ENCODE results near the gene ARL16. TPM values are rescaled to one million over a fixed set of nuclear protein-coding genes. Genes with fewer than 3 reads are reported as not detected.

The ARL16 gene
- total RNA-seq (2022; extraction: Qiagen RNA extraction) = 45.1 to 55.5 TPM (median 52.3 TPM) in 5 replicates

GRCh38 chr17:81683584-81684441 is at the start of gene ARL16, which contains the start of gene HGS:
Gene ARL16, minus strand, starts transcription at chr17:81683797. Its CDS starts 44 bp downstream, at chr17:81683753.
Gene HGS, plus strand, starts transcription at chr17:81684011. Its CDS starts 56 bp downstream, at chr17:81684067.

GRCh38 chr17:81711814-81712467 is 28.3 kb upstream of the ARL16 start, which contains the start of gene SLC25A10:
Gene SLC25A10, plus strand, starts transcription at chr17:81712284. Its CDS starts 143 bp downstream, at chr17:81712427.

GRCh38 chr17:81702934-81703746 is 19.5 kb upstream of the ARL16 start, which contains the start of gene MRPL12:
Gene MRPL12, plus strand, starts transcription at chr17:81703367. Its CDS starts 135 bp downstream, at chr17:81703502.

GRCh38 chr17:81666342-81667191 is 17.0 kb downstream of the ARL16 start, which contains the start of the genes CCDC137 and OXLD1:
Gene CCDC137, plus strand, starts transcription at chr17:81666737. Its CDS starts 30 bp downstream, at chr17:81666767.
Gene OXLD1, minus strand, starts transcription at chr17:81666605. Its CDS starts 28 bp downstream, at chr17:81666577.

GRCh38 chr17:81656118-81656743 is 27.4 kb downstream of the ARL16 start, which contains the start of gene PDE6G:
Gene PDE6G, minus strand, starts transcription at chr17:81656542. Its CDS starts 3,237 bp downstream, at chr17:81653305.

GRCh38 chr17:81636505-81637288 is 46.9 kb downstream of the ARL16 start, which contains the start of the genes NPLOC4 and TSPAN10:
Gene NPLOC4, minus strand, starts transcription at chr17:81637112. Its CDS starts 182 bp downstream, at chr17:81636930.
Gene TSPAN10, plus strand, starts transcription at chr17:81637196. Its CDS starts 5,217 bp downstream, at chr17:81642413.

Other genes starting within 250 kb of the ARL16 start
- 4,859 to 6,885 TPM (median 5,562 TPM) in 5 replicates for gene ACTG1, start 171.0 kb downstream of the ARL16 start, total RNA-seq (2022; extraction: Qiagen RNA extraction)
- gene FSCN2, start 155.4 kb downstream of the ARL16 start, total RNA-seq (2022; extraction: Qiagen RNA extraction) = 0.84 to 1.6 TPM (median 1.2 TPM) in 5 replicates
- gene FAAP100, start 131.4 kb downstream of the ARL16 start, total RNA-seq (2022; extraction: Qiagen RNA extraction) = 18.1 to 28.0 TPM (median 25.7 TPM) in 5 replicates
- gene NPLOC4, start 46.7 kb downstream of the ARL16 start, total RNA-seq (2022; extraction: Qiagen RNA extraction) = 85.0 to 106 TPM (median 100 TPM) in 5 replicates
- gene TSPAN10, start 46.6 kb downstream of the ARL16 start, total RNA-seq (2022; extraction: Qiagen RNA extraction) = 4.7 to 6.7 TPM (median 5.5 TPM) in 5 replicates
- 1.5 to 3.5 TPM (median 2.3 TPM) in 5 replicates for gene PDE6G, start 27.3 kb downstream of the ARL16 start, total RNA-seq (2022; extraction: Qiagen RNA extraction)
- gene OXLD1, start 17.2 kb downstream of the ARL16 start, total RNA-seq (2022; extraction: Qiagen RNA extraction) = 36.8 to 67.2 TPM (median 66.0 TPM) in 5 replicates
- 60.1 to 73.6 TPM (median 66.8 TPM) in 5 replicates for gene CCDC137, start 17.1 kb downstream of the ARL16 start, total RNA-seq (2022; extraction: Qiagen RNA extraction)
- 142 to 227 TPM (median 216 TPM) in 5 replicates for gene HGS, start 214 bp upstream of the ARL16 start, total RNA-seq (2022; extraction: Qiagen RNA extraction)
- gene MRPL12, start 19.6 kb upstream of the ARL16 start, total RNA-seq (2022; extraction: Qiagen RNA extraction) = 218 to 333 TPM (median 307 TPM) in 5 replicates
- gene SLC25A10, start 28.5 kb upstream of the ARL16 start, total RNA-seq (2022; extraction: Qiagen RNA extraction) = 27.8 to 48.8 TPM (median 47.9 TPM) in 5 replicates
- gene GCGR, start 120.4 kb upstream of the ARL16 start, total RNA-seq (2022; extraction: Qiagen RNA extraction) = 0.17 to 0.50 TPM (median 0.23 TPM) in 5 replicates
- gene MCRIP1, start 149.5 kb upstream of the ARL16 start, total RNA-seq (2022; extraction: Qiagen RNA extraction) = 78.0 to 115 TPM (median 102 TPM) in 5 replicates
- gene PPP1R27, start 151.3 kb upstream of the ARL16 start, total RNA-seq (2022; extraction: Qiagen RNA extraction) = 0.10 to 0.43 TPM (median 0.17 TPM) in 4 of 5 replicates, not detected in the other
- 690 to 732 TPM (median 705 TPM) in 5 replicates for gene P4HB, start 176.7 kb upstream of the ARL16 start, total RNA-seq (2022; extraction: Qiagen RNA extraction)
- 603 to 678 TPM (median 626 TPM) in 5 replicates for gene ARHGDIA, start 187.5 kb upstream of the ARL16 start, total RNA-seq (2022; extraction: Qiagen RNA extraction)
- gene ALYREF, start 207.8 kb upstream of the ARL16 start, total RNA-seq (2022; extraction: Qiagen RNA extraction) = 170 to 255 TPM (median 241 TPM) in 5 replicates
- gene ANAPC11, start 207.9 kb upstream of the ARL16 start, total RNA-seq (2022; extraction: Qiagen RNA extraction) = 182 to 330 TPM (median 298 TPM) in 5 replicates
- 0.51 to 0.77 TPM (median 0.61 TPM) in 5 replicates for gene NPB, start 218.4 kb upstream of the ARL16 start, total RNA-seq (2022; extraction: Qiagen RNA extraction)
- 12.9 to 17.1 TPM (median 16.7 TPM) in 5 replicates for gene PCYT2, start 227.6 kb upstream of the ARL16 start, total RNA-seq (2022; extraction: Qiagen RNA extraction)
- 28.6 to 46.2 TPM (median 44.4 TPM) in 5 replicates for gene SIRT7, start 234.4 kb upstream of the ARL16 start, total RNA-seq (2022; extraction: Qiagen RNA extraction)
- gene MAFG, start 243.9 kb upstream of the ARL16 start, total RNA-seq (2022; extraction: Qiagen RNA extraction) = 29.9 to 49.3 TPM (median 41.7 TPM) in 5 replicates